Urinary bladder (tissue), 4 donors: ENCODE data around the gene GPC4. TPM values are rescaled to one million over a fixed set of nuclear protein-coding genes. Genes with fewer than 3 reads are reported as not detected.

Experiments used
- DNase-seq: peaks from one replicate; pipeline ENCODE4 v3.0.0-alpha.2; 2015; ENCODE audit errors: extremely low spot score
- H3K27ac ChIP-seq: one replicate; pipeline ENCODE4 v1.5.1; 2013; ENCODE audit warnings: low read depth, mild to moderate bottlenecking, moderate library complexity
- H3K36me3 ChIP-seq: one replicate; pipeline ENCODE4 v1.6.1; 2013; ENCODE audit warnings: mild to moderate bottlenecking, moderate library complexity; ENCODE audit not compliant: insufficient read depth
- H3K4me1 ChIP-seq: one replicate; pipeline ENCODE4 v1.6.1; 2013; ENCODE audit warnings: mild to moderate bottlenecking, moderate library complexity; ENCODE audit not compliant: insufficient read depth
- H3K4me3 ChIP-seq: one replicate; pipeline ENCODE4 v1.5.1; 2013; ENCODE audit warnings: low read depth, low read length
- WGBS: extraction: QIAGEN DNeasy Blood & Tissue Kit; methylation state at CpG from one replicate; pipeline ENCODE4 v1.1.7; 2013; 5-methylcytosine and 5-hydroxymethylcytosine counted together
- polyA plus RNA-seq: library from polyadenylated mRNA; stranded (reverse); fragments of 200-250 nt; gene quantifications from one replicate; pipeline ENCODE4 v1.2.3, GENCODE V29; 2013
- total RNA-seq: library from RNA; depleted of rRNA; stranded (reverse); fragments of >200 nt; gene quantifications from one replicate; pipeline ENCODE4 v1.2.3, GENCODE V29; 2014
- donor health status: healthy with polysubstance abuse.
- donor health status: healthy.

GPC4 gene
- total and polyA plus RNA-seq, 2 donors, result 16.9 to 18.3 TPM

DNA sequence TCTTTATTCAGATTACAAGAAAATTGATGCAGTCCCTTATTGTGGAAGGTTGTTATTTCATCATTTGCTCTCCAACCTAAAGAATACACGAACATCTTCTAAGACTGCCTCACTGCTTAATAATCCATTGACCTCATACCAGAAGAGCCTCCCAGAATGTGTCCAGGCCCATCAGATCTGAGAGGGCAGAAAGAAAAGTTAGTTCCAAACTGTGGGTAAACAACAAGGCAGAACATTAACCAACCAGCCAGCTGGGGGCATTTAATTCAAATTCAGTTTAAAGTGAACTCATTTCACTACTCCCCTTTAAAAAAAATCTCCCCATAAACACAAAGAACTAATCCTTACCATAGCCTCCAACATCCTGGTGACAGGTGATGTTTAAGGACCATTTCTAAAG is 13.8 kb downstream of the GPC4 start:
- no peaks in the 10 kb centered on the region for H3K36me3 ChIP-seq
- no peaks in the 10 kb centered on the region for H3K4me1 ChIP-seq
- H3K27ac ChIP-seq, result no peak overlapping the region
- WGBS, result 14% methylated on average over 1 of the region's 1 CpG
- no peak for DNase-seq
- H3K4me3 ChIP-seq, result no peak overlapping the region

DNA sequence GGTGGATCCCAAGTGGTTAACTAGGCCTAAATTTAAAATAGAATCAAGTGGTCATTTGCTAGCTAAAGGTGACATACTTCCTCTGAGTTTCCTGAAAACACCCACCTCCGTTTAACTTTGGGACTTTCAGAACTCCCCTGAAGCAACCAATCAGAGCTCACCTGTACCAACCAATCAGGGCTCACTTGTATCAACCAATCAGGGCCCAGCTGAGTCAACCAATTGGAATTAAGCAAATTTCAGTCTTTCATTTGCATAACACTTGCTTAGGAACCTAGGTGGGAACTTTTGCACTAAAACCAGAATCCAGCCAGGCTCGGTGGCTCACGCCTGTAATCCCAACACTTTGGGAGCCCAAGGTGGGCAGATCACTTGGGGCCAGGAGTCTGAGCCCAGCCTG is 15.9 kb downstream of the GPC4 start:
- no peak for DNase-seq
- Histone ChIP-seq H3K4me1 (no peaks in the 10 kb centered on the region), H3K36me3 (no peaks in the 10 kb centered on the region), H3K4me3 (no peak overlapping the region), H3K27ac (no peak overlapping the region)
- 96% methylated on average over 3 of the region's 3 CpGs for WGBS

DNA sequence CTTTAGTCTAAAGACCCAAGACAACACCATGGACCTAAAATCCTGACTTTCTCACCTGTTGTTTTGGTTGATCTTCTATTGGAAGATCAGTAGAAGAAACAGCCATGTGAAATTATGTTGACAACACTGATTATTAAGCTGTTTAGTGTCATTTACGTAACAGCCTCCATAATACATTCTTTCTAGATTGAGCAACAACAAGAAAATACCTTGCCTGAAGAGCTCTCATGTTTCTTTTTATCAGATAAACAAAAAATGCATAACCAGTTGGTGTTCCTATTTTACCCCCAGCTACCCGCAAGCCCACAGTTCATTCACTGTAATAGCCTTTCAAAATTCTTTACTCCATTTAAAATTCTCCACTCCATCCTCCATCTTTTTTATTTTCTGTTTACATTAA is 20.5 kb downstream of the GPC4 start:
- no peak for DNase-seq
- H3K4me1 ChIP-seq, result no peaks in the 10 kb centered on the region
- H3K36me3 ChIP-seq, result no peaks in the 10 kb centered on the region
- WGBS, result 89% methylated on average over 2 of the region's 2 CpGs
- no peak overlapping the region for H3K4me3 ChIP-seq
- no peak overlapping the region for H3K27ac ChIP-seq

DNA sequence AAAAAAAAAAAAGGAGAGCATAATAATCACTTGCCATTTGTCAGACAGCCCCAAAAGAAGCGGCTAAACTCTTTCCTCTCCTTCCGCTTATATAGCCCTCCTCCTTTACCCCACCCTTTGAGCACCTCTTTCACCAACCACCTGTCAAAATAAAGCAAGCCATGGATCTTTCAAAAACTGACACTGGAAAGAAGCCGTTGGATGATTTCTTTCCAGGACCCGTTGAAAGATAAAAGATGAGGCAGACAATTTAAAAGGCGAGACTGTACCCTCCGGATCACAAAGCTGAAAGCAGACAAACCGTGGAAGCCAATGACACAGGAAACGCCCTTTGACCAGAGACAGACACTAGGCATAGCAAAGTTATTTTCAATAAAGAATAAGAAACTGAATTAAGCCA is 22.6 kb downstream of the GPC4 start:
- Histone ChIP-seq H3K36me3 (no peaks in the 10 kb centered on the region), H3K4me3 (no peak overlapping the region), H3K4me1 (no peaks in the 10 kb centered on the region), H3K27ac (no peak overlapping the region)
- WGBS, result 89% methylated on average over 8 of the region's 8 CpGs
- no peak for DNase-seq

DNA sequence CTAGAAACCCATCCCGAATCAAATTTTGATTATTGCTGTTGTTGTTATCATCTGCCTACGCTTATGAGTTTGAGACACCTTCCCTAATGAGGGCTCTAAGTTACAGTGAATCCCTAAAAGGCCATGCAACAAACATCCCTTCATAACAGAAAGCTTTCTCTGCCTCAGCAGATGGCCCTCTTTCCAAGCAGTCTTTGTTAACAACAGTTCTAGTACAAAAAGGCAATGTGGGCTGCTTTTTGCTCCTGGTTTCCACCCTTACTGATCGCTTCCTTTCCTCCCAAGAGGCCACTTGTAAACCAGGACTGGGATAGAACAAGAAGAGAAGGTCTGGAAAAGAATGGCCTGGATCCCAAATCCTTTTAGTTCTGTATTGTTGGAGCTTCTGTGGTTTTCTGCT is 24.2 kb downstream of the GPC4 start:
- WGBS, result 42% methylated on average over 3 of the region's 3 CpGs
- Histone ChIP-seq H3K4me3 (no peak overlapping the region), H3K27ac (no peak overlapping the region), H3K4me1 (no peaks in the 10 kb centered on the region), H3K36me3 (no peaks in the 10 kb centered on the region)
- no peak for DNase-seq

DNA sequence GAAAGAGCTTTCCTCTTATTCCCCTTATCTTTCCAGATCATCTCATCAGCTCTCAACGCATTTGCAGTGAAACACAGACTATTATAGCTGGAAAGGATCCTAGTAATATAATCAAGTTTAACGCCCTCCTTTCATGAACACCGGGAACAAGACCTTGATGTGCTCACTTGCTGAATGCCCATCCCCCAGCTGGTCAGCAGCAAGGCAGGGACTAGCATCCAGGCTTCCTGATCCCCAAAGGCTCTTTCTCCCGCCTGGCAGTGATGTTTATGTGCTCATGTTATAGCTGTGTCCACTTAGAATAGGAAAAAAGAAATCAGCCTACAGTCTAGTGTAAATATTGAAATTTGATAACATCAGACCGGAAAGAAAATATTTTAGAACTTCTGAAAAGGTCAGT is 24.6 kb downstream of the GPC4 start:
- WGBS, result 32% methylated on average over 5 of the region's 5 CpGs
- no peak for DNase-seq
- Histone ChIP-seq H3K4me1 (no peaks in the 10 kb centered on the region), H3K27ac (no peak overlapping the region), H3K4me3 (no peak overlapping the region), H3K36me3 (no peaks in the 10 kb centered on the region)

DNA sequence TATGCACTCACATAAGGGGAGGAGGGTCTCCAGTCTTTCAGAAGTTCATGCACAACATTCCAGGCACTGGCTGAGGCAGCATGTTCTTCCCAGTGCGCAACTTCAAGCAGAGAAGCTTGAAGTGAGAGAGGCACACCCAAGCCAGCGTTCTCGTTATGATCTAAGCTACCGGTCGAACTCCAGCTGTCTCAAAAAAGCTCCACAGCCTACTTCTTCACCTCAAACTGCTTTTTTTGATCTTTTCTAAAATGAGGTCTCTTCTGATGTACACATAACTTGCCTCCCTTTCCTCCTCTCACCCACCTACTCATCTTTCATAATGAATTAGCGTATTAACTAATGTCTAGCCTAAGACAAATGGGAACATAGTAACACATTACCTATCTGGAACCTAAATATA is 25.3 kb downstream of the GPC4 start:
- no peak for DNase-seq
- no peak overlapping the region for H3K4me3 ChIP-seq
- no peaks in the 10 kb centered on the region for H3K4me1 ChIP-seq
- H3K36me3 ChIP-seq, result no peaks in the 10 kb centered on the region
- WGBS, result 66% methylated on average over 6 of the region's 6 CpGs
- no peak overlapping the region for H3K27ac ChIP-seq

DNA sequence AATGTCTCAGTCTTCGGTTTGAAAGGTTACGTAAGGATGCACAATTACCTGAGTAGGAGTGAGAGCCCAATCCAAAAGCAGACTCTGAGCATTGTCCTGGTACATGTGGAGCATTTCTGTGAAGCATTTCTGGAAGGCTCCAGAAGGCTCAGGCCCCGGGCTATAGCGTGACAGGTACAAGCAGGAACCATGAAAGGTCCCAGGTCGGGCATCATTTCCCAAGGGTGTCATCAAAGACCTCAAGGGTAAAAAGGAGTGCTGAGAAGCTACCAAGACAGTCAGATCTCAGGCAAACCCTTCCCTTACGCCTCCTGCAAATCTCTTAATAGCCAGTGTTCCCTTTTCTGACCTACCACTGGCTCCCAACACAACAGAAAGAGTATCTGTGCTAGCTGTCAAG is 30.8 kb downstream of the GPC4 start:
- no peak for DNase-seq
- Histone ChIP-seq H3K4me3 (no peak overlapping the region), H3K27ac (no peak overlapping the region), H3K4me1 (no peaks in the 10 kb centered on the region), H3K36me3 (no peaks in the 10 kb centered on the region)
- WGBS, result 85% methylated on average over 6 of the region's 6 CpGs

DNA sequence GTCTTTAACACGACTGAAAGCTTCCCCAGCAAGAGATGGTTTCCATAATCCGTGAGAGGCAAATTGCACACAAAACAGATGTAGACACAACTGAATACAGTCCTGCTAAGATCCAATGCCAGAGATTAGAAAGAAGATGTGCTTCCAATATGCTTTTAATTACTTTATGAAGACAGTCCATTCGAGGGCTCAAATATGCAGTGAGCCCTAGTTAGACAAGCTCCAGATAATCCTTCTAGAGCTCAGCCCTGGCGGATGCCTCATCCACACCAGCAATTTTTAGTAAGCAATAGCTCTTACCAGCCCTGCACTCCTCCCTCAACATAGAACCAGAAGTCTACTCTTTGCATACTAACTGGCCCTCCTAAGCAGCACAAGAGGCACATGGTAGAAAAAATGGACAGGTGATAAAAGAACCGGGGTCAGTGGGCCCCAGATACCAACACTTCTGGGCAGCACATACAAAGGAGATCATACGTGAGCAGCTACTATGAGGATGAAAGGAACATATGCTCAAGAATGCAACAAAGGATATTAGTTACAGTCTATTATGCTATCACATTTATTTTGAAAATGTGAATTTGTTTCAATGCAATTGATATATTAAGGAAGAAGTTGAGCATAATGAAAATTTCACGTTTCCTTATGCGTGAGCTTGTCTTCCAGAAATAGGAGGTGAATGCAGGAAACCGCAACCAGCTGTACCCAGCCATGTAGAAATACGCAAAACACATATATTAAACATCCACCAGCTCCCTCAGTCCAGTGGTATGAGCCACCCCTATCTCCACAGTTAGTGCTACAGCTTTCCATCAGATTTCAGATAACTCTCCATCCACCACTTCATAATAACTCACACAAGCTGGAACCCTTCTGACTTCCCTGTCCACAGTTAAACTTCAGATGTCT is 34.3 kb downstream of the GPC4 start:
- H3K4me3 ChIP-seq, result no peak overlapping the region
- no peaks in the 10 kb centered on the region for H3K4me1 ChIP-seq
- no peak for DNase-seq
- H3K27ac ChIP-seq, result no peak overlapping the region
- no peaks in the 10 kb centered on the region for H3K36me3 ChIP-seq
- 87% methylated on average over 10 of the region's 10 CpGs for WGBS

DNA sequence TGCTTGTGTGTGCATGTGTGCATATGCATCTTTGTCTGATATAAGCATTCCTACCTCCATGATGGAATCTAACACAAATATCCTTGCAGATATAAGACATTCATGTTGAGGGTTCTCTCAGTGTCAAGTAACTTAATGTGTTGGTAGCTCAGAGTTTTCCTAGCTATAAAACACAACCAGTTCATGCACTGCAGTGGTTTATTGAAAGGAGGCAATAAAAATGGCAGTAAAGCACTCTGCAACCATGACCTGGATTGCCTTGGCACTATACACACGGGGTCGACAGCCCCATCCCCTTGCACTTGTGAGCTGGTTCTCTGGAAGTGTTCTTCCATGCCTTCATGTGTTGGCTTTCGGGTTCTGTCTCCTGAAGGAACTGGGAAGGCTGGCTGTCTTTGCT is 38.9 kb downstream of the GPC4 start:
- no peak for DNase-seq
- WGBS, result 52% methylated on average over 3 of the region's 3 CpGs
- Histone ChIP-seq H3K27ac (no peak overlapping the region), H3K36me3 (no peaks in the 10 kb centered on the region), H3K4me3 (no peak overlapping the region), H3K4me1 (no peaks in the 10 kb centered on the region)

DNA sequence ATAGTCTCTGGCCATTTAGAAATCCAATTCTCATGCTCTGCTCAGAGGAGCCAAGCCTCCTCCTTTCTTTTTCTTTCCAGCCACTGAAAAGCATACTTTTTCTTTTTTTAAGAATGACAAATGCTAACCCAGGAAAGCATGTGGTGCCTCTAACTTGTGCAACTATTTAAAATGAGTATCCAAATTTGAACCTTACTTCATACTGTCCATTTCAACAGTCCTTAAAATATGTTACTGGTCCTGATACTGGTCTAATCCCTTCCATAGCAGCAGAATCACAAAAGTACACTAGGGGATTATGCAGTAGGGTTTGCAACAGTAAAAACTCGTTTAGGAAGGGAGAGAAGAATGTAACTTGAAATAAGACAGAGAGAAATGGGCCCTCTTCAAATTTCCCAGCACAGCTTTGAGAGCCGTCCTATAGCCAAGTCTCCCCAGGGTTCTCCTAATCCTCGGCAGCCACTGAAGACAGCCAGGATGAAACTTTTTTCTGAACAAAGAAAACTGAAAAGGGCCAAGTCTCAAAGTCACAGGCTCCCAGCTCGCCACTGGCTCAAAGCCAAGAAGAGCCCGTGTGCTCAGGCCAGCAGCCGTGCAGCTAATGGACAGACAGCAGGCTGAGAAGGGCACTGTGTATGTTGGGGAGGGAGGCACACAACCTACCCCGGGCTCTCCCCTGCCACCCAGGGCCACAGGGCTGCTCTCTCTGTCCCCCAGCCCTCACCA is 39.5 kb downstream of the GPC4 start:
- H3K4me3 ChIP-seq, result no peak overlapping the region
- no peaks in the 10 kb centered on the region for H3K4me1 ChIP-seq
- no peaks in the 10 kb centered on the region for H3K36me3 ChIP-seq
- no peak for DNase-seq
- H3K27ac ChIP-seq, result no peak overlapping the region
- 21% methylated on average over 7 of the region's 7 CpGs for WGBS

DNA sequence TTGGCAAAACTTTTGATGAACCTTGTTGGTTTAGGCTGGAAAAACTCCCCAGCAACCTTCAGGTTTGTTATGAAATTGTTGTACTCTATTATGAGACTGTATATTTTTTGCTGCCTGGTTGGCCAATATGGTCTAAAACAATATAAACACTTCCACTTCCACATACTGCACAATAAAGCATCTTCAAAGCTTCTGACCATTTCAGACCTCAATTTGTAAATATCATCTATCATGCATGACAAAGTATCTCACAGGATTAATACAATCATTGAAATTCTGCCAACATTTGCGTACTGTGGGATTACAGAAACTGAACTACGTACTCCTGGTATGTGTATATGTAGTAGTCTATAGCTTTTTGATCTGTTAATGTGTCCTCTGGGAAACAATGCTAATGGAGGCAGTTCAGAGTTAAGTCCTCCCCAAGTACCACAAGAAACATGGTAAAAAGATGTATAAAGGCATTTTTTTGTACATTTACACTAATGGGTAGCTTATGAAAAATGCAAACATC is 40.4 kb downstream of the GPC4 start:
- no peak for DNase-seq
- WGBS, result 37% methylated on average over 2 of the region's 2 CpGs
- H3K27ac ChIP-seq, result no peak overlapping the region
- no peaks in the 10 kb centered on the region for H3K36me3 ChIP-seq
- no peak overlapping the region for H3K4me3 ChIP-seq
- no peaks in the 10 kb centered on the region for H3K4me1 ChIP-seq

DNA sequence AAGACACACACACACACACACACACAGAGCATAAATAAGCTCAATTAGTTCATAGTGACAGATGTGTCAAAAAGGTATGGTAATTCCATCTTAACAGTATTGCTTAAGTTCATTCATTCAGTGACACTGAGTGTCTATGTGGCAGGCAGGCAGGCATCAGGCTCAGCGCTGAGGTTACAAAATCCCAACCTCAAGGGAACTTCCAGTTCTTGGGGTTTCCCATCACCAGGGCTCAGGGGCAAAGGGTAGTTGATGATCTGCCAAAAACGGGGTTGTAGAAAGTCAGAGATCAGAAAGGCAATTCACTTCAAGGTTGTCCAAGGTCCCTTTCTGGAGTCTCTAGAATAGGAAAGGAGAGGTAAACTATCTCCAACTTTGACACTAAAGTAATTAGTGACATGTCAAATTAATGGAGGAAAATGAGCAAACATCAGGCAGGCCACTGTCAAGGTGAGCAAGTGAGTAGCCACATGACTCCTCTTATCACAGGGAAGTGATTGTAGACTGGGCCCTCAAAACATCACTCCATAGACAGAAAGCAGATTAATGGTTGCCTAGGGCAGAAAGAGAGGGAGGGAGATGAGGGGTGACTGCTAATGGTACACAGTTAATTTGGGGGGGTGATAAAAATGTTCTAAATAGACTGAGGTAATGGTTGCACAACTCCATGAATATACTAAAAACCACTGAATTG is 41.8 kb downstream of the GPC4 start:
- no peak overlapping the region for H3K4me3 ChIP-seq
- H3K4me1 ChIP-seq, result no peaks in the 10 kb centered on the region
- no peak for DNase-seq
- 85% methylated on average over 2 of the region's 2 CpGs for WGBS
- no peak overlapping the region for H3K27ac ChIP-seq
- H3K36me3 ChIP-seq, result no peaks in the 10 kb centered on the region
